ENCODE results near the gene SELENOO. TPM values are rescaled to one million over a fixed set of nuclear protein-coding genes. Genes with fewer than 3 reads are reported as not detected.

The SELENOO gene
- total RNA-seq, 1 experiment from 2014 or later, result 27.4 TPM

GRCh38 chr22:50229370-50229769, 28.6 kb downstream of the SELENOO start:
- H4K20me1 ChIP-seq (ENCODE audit: insufficient read depth), result peaks cover 37% of the 10 kb centered on the region; the same call in 1 of the 2 replicates
- no peak overlapping the region for H3K4me3 ChIP-seq
- no peak for DNase-seq
- TF ChIP-seq CTCF (conservative IDR thresholded peaks at IDR 0.05) (no peak), EZH2 (IDR thresholded peaks at IDR 0.05; ENCODE audit: low read depth) (no peak)
- H3K9me3 ChIP-seq (ENCODE audit: insufficient read depth, low read depth), result no peaks in the 10 kb centered on the region
- CTCF ChIA-PET, result no interaction called here
- peaks cover 6% of the 10 kb centered on the region; the same call in 1 of the 2 replicates for H3K36me3 ChIP-seq (ENCODE audit: low read depth)
- no peaks in the 10 kb centered on the region; the same call in 1 of the 2 replicates for H3F3A ChIP-seq (ENCODE audit: insufficient read depth, low read depth)
- POLR2A ChIA-PET (ENCODE audit: unreplicated experiment), result no interaction called here
- no peak overlapping the region for H3K27ac ChIP-seq
- H3K27me3 ChIP-seq (ENCODE audit: insufficient read depth, low read depth), result no peaks in the 10 kb centered on the region
- intact Hi-C loops (cut with micrococcal nuclease; ENCODE audit: unreplicated experiment), result no loop called here
- no peaks in the 10 kb centered on the region for H3K4me1 ChIP-seq (replicated peaks; ENCODE audit: insufficient read depth)
- no peak overlapping the region for H2AFZ ChIP-seq
- H3K79me2 ChIP-seq (ENCODE audit: low read depth), result peaks cover 7% of the 10 kb centered on the region
- BruUV-seq (replicated peaks), result no TSS peak
- H3K9me2 ChIP-seq (ENCODE audit: insufficient read depth), result no peaks in the 10 kb centered on the region
- H3K4me2 ChIP-seq, result no peak overlapping the region

- Histone ChIP-seq H3K9me3 (ENCODE audit: insufficient read depth, low read depth) (no peaks in the 10 kb centered on the region), H3K79me2 (ENCODE audit: low read depth) (peaks cover 34% of the 10 kb centered on the region), H3K4me2 (no peak overlapping the region), H2AFZ (no peak overlapping the region), H3K9me2 (ENCODE audit: insufficient read depth) (no peaks in the 10 kb centered on the region), H3K27ac (no peak overlapping the region), H3K27me3 (ENCODE audit: insufficient read depth, low read depth) (no peaks in the 10 kb centered on the region), H3K4me1 (replicated peaks; ENCODE audit: insufficient read depth) (no peaks in the 10 kb centered on the region), H4K20me1 (ENCODE audit: insufficient read depth) (peaks cover 44% of the 10 kb centered on the region), H3K4me3 (no peak overlapping the region), H3F3A (ENCODE audit: insufficient read depth, low read depth) (peaks cover 9% of the 10 kb centered on the region; the same call in 1 of the 2 replicates), H3K36me3 (ENCODE audit: low read depth) (no peaks in the 10 kb centered on the region)
- CTCF ChIA-PET, result interaction anchor here (0.6 kb wide), 1 partner anchor 458 kb away, joined by 3 read pairs; no protein-coding TSS in a partner anchor
- intact Hi-C loops (cut with micrococcal nuclease; ENCODE audit: unreplicated experiment), result no loop called here
- DNase-seq, result no peak
- TF ChIP-seq CTCF (conservative IDR thresholded peaks at IDR 0.05), result no peak
- TF ChIP-seq EZH2 (IDR thresholded peaks at IDR 0.05; ENCODE audit: low read depth), result no peak
- POLR2A ChIA-PET (ENCODE audit: unreplicated experiment), result interaction anchor here (0.6 kb wide), 1 partner anchor 237 kb away, joined by 5 read pairs; no protein-coding TSS in a partner anchor
- no TSS peak for BruUV-seq (replicated peaks)
Observed at GRCh38 chr22:50232481-50233151, 31.8 kb downstream of the SELENOO start.

GRCh38 chr22:50233223-50233622, 32.4 kb downstream of the SELENOO start:
- Histone ChIP-seq H3K27ac (no peak overlapping the region), H3K9me2 (ENCODE audit: insufficient read depth) (no peaks in the 10 kb centered on the region), H3K9me3 (ENCODE audit: insufficient read depth, low read depth) (no peaks in the 10 kb centered on the region), H3K36me3 (ENCODE audit: low read depth) (no peaks in the 10 kb centered on the region), H2AFZ (no peak overlapping the region), H3K4me1 (replicated peaks; ENCODE audit: insufficient read depth) (no peaks in the 10 kb centered on the region), H3K4me3 (no peak overlapping the region), H3K4me2 (no peak overlapping the region), H3K79me2 (ENCODE audit: low read depth) (peaks cover 34% of the 10 kb centered on the region), H3F3A (ENCODE audit: insufficient read depth, low read depth) (peaks cover 10% of the 10 kb centered on the region; the same call in 1 of the 2 replicates), H4K20me1 (ENCODE audit: insufficient read depth) (peaks cover 48% of the 10 kb centered on the region), H3K27me3 (ENCODE audit: insufficient read depth, low read depth) (no peaks in the 10 kb centered on the region)
- ChIA-PET CTCF (no interaction called here), POLR2A (ENCODE audit: unreplicated experiment) (no interaction called here)
- DNase-seq, result no peak
- no peak for TF ChIP-seq CTCF (conservative IDR thresholded peaks at IDR 0.05)
- TF ChIP-seq EZH2 (IDR thresholded peaks at IDR 0.05; ENCODE audit: low read depth), result no peak
- BruUV-seq (replicated peaks), result no TSS peak
- intact Hi-C loops (cut with micrococcal nuclease; ENCODE audit: unreplicated experiment), result no loop called here

Data from PC-9 (cell line).